Large intestine (tissue), 3 donors: ENCODE measurements around the gene RAPGEF1. TPM values are rescaled to one million over a fixed set of nuclear protein-coding genes. Genes with fewer than 3 reads are reported as not detected.
"Not testable (repeated sequence)": the region's sequence is repeated elsewhere in the genome, so short reads cannot be mapped to it uniquely, and the experiment has no call there.

Source experiments
- DNase-seq, 2 donors: peaks; one replicate each; pipeline versions ENCODE4 v3.0.0 to v3.0.0-alpha.2; 2013
- H3K27ac ChIP-seq: one replicate; pipeline ENCODE4 v1.5.1; 2013; ENCODE audit warnings: low read length
- H3K27me3 ChIP-seq: 2 replicates; pipeline ENCODE4 v1.6.1; 2013; ENCODE audit warnings: low read length; ENCODE audit not compliant: control insufficient read depth, insufficient read depth
- H3K36me3 ChIP-seq: 2 replicates; pipeline ENCODE4 v1.6.1; 2013; ENCODE audit warnings: low read length; ENCODE audit not compliant: control insufficient read depth, insufficient read depth
- H3K4me1 ChIP-seq: one replicate; pipeline ENCODE4 v1.6.1; 2013; ENCODE audit warnings: low read length; ENCODE audit not compliant: control insufficient read depth, insufficient read depth
- H3K4me3 ChIP-seq: one replicate; pipeline ENCODE4 v1.5.1; 2013; ENCODE audit warnings: low read length
- H3K9me3 ChIP-seq: one replicate; pipeline ENCODE4 v1.6.1; 2013; ENCODE audit warnings: mild to moderate bottlenecking, low read depth, low read length, moderate library complexity; ENCODE audit not compliant: control insufficient read depth
- WGBS: methylation state at CpG from one replicate; pipeline ENCODE4 v1.1.5; 2013; ENCODE audit warnings: low lambda C conversion rate; ENCODE audit not compliant: insufficient coverage; 5-methylcytosine and 5-hydroxymethylcytosine counted together
- polyA plus RNA-seq: library from polyadenylated mRNA; unstranded; fragments of 120-200 nt; gene quantifications from one replicate; pipeline ENCODE4 v1.2.1, GENCODE V29; 2013

RAPGEF1 gene
- polyA plus RNA-seq, 1 donor: 39.7 TPM

GRCh38 chr9:131772940-131773339, 33.1 kb upstream of the RAPGEF1 start:
- WGBS: no CpG with 5 or more reads among the region's 3 CpGs
- Histone ChIP-seq H3K27me3 (no peaks in the 10 kb centered on the region), H3K9me3 (no peaks in the 10 kb centered on the region), H3K4me3 (no peak overlapping the region), H3K27ac (no peak overlapping the region), H3K4me1 (no peaks in the 10 kb centered on the region), H3K36me3 (no peaks in the 10 kb centered on the region)
- DNase-seq: no peak

GRCh38 chr9:131771646-131772045, 31.8 kb upstream of the RAPGEF1 start:
- H3K9me3 ChIP-seq: no peaks in the 10 kb centered on the region
- no peaks in the 10 kb centered on the region for H3K36me3 ChIP-seq
- H3K4me3 ChIP-seq: no peak overlapping the region
- H3K4me1 ChIP-seq: no peaks in the 10 kb centered on the region
- no peak for DNase-seq
- WGBS: no CpG with 5 or more reads among the region's 3 CpGs
- H3K27ac ChIP-seq: no peak overlapping the region
- H3K27me3 ChIP-seq: no peaks in the 10 kb centered on the region

- no peak for DNase-seq
- no peak overlapping the region for H3K4me3 ChIP-seq
- no peaks in the 10 kb centered on the region for H3K4me1 ChIP-seq
- H3K9me3 ChIP-seq: no peaks in the 10 kb centered on the region
- no CpG with 5 or more reads among the region's 3 CpGs for WGBS
- no peak overlapping the region for H3K27ac ChIP-seq
- peaks cover 2% of the 10 kb centered on the region for H3K27me3 ChIP-seq
- H3K36me3 ChIP-seq: no peaks in the 10 kb centered on the region
Measured at GRCh38 chr9:131769361-131769760, 29.5 kb upstream of the RAPGEF1 start.

- Histone ChIP-seq H3K36me3 (no peaks in the 10 kb centered on the region), H3K4me1 (peaks cover 2% of the 10 kb centered on the region), H3K27me3 (peaks cover 4% of the 10 kb centered on the region), H3K9me3 (no peaks in the 10 kb centered on the region), H3K4me3 (no peak overlapping the region), H3K27ac (no peak overlapping the region)
- no peak for DNase-seq
- WGBS: 80% methylated on average over 1 of the region's 2 CpGs
Measured at GRCh38 chr9:131764568-131764967, 24.7 kb upstream of the RAPGEF1 start.

GRCh38 chr9:131762356-131762932, 22.6 kb upstream of the RAPGEF1 start:
- no peak overlapping the region for H3K4me3 ChIP-seq
- WGBS: no CpG with 5 or more reads among the region's 38 CpGs
- no peak overlapping the region for H3K27ac ChIP-seq
- H3K27me3 ChIP-seq: peaks cover 10% of the 10 kb centered on the region
- no peaks in the 10 kb centered on the region for H3K9me3 ChIP-seq
- peaks cover 2% of the 10 kb centered on the region for H3K4me1 ChIP-seq
- H3K36me3 ChIP-seq: no peaks in the 10 kb centered on the region
- peak in 1 of 2 donors; percentile 51 for DNase-seq

- H3K27me3 ChIP-seq: peaks cover 17% of the 10 kb centered on the region
- peaks cover 2% of the 10 kb centered on the region for H3K4me1 ChIP-seq
- no peak overlapping the region for H3K27ac ChIP-seq
- H3K9me3 ChIP-seq: no peaks in the 10 kb centered on the region
- WGBS: 40% methylated on average over 1 of the region's 4 CpGs
- no peak overlapping the region for H3K4me3 ChIP-seq
- DNase-seq: no peak
- H3K36me3 ChIP-seq: no peaks in the 10 kb centered on the region
Measured at GRCh38 chr9:131759017-131759647, 19.3 kb upstream of the RAPGEF1 start.

- 60% methylated on average over 1 of the region's 4 CpGs for WGBS
- H3K36me3 ChIP-seq: no peaks in the 10 kb centered on the region
- no peaks in the 10 kb centered on the region for H3K9me3 ChIP-seq
- no peak overlapping the region for H3K4me3 ChIP-seq
- peaks cover 15% of the 10 kb centered on the region for H3K27me3 ChIP-seq
- no peak for DNase-seq
- peaks cover 2% of the 10 kb centered on the region for H3K4me1 ChIP-seq
- no peak overlapping the region for H3K27ac ChIP-seq
Measured at GRCh38 chr9:131757549-131757948, 17.7 kb upstream of the RAPGEF1 start.

GRCh38 chr9:131755541-131756198, 15.8 kb upstream of the RAPGEF1 start:
- Histone ChIP-seq H3K4me1 (no peaks in the 10 kb centered on the region), H3K4me3 (no peak overlapping the region), H3K27ac (no peak overlapping the region), H3K36me3 (no peaks in the 10 kb centered on the region), H3K27me3 (peaks cover 15% of the 10 kb centered on the region), H3K9me3 (no peaks in the 10 kb centered on the region)
- DNase-seq: peak; percentile 74 to 75
- WGBS: no CpG with 5 or more reads among the region's 13 CpGs

- Histone ChIP-seq H3K4me1 (no peaks in the 10 kb centered on the region), H3K4me3 (no peak overlapping the region), H3K9me3 (no peaks in the 10 kb centered on the region), H3K27ac (no peak overlapping the region), H3K36me3 (no peaks in the 10 kb centered on the region), H3K27me3 (peaks cover 15% of the 10 kb centered on the region)
- WGBS: no CpG with 5 or more reads among the region's 6 CpGs
- no peak for DNase-seq
Measured at GRCh38 chr9:131754846-131755245, 15.0 kb upstream of the RAPGEF1 start.

- H3K4me3 ChIP-seq, H3K36me3 ChIP-seq, H3K9me3 ChIP-seq, H3K27ac ChIP-seq, H3K4me1 ChIP-seq, DNase-seq: not testable (repeated sequence)
- H3K27me3 ChIP-seq: peaks cover 14% of the 10 kb centered on the region
- 100% methylated on average over 2 of the region's 9 CpGs for WGBS
Measured at GRCh38 chr9:131753751-131754150, 13.9 kb upstream of the RAPGEF1 start.
